ENCODE data around the gene NPRL2.

Gene NPRL2

GRCh38 chr3:50389414-50389767, 38.8 kb upstream of the NPRL2 start:
- no peak for TF ChIP-seq CTCF (IDR thresholded peaks at IDR 0.05)
- DNase-seq (ENCODE audit: low spot score): no peak
- Histone ChIP-seq H3K4me3 (no peak overlapping the region), H3K27ac (no peak overlapping the region)

GRCh38 chr3:50388720-50389413, 38.3 kb upstream of the NPRL2 start:
- no peak overlapping the region for H3K27ac ChIP-seq
- H3K4me3 ChIP-seq: no peak overlapping the region
- no peak for TF ChIP-seq CTCF (IDR thresholded peaks at IDR 0.05)
- DNase-seq (ENCODE audit: low spot score): no peak

GRCh38 chr3:50388016-50388719, 37.6 kb upstream of the NPRL2 start:
- TF ChIP-seq CTCF (IDR thresholded peaks at IDR 0.05): no peak
- no peak overlapping the region for H3K27ac ChIP-seq
- no peak overlapping the region for H3K4me3 ChIP-seq
- no peak for DNase-seq (ENCODE audit: low spot score)

GRCh38 chr3:50385754-50386153, 35.2 kb upstream of the NPRL2 start:
- no peak for TF ChIP-seq CTCF (IDR thresholded peaks at IDR 0.05)
- DNase-seq (ENCODE audit: low spot score): no peak
- no peak overlapping the region for H3K4me3 ChIP-seq
- no peak overlapping the region for H3K27ac ChIP-seq

- H3K4me3 ChIP-seq: no peak overlapping the region
- no peak overlapping the region for H3K27ac ChIP-seq
- no peak for TF ChIP-seq CTCF (IDR thresholded peaks at IDR 0.05)
- DNase-seq (ENCODE audit: low spot score): no peak
These were observed 33.2 kb upstream of the NPRL2 start for GRCh38 chr3:50383750-50384149.

- no peak for TF ChIP-seq CTCF (IDR thresholded peaks at IDR 0.05)
- H3K4me3 ChIP-seq: no peak overlapping the region
- no peak overlapping the region for H3K27ac ChIP-seq
- DNase-seq (ENCODE audit: low spot score): no peak
These were observed 32.1 kb upstream of the NPRL2 start for GRCh38 chr3:50382722-50383121.

- TF ChIP-seq CTCF (IDR thresholded peaks at IDR 0.05): no peak
- DNase-seq (ENCODE audit: low spot score): no peak
- no peak overlapping the region for H3K4me3 ChIP-seq
- H3K27ac ChIP-seq: no peak overlapping the region
These were observed 30.8 kb upstream of the NPRL2 start for GRCh38 chr3:50381383-50381782.
